A549 (cell line): ENCODE data around the gene BATF.

Source experiments
- CEBPB ChIP-seq, 2 experiments: fragments of >200 bp in 1 of 2; sonication (Bioruptor Twin) in 1 of 2; formaldehyde crosslinking in 1 of 2; IDR thresholded peaks; 2 replicates each; pipeline ENCODE4 v1.6.1; 2012 to 2016
- CHD4 ChIP-seq: fragments of 200-600 bp; sonication (generic); IDR thresholded peaks from 2 replicates; pipeline ENCODE4 v1.6.1; 2016; ENCODE audit warnings: antibody characterized with exemption, mild to moderate bottlenecking, borderline replicate concordance
- HOXA7 ChIP-seq: fragments of 250-450 bp; sonication (Bioruptor Pico); IDR thresholded peaks from 2 replicates; pipeline ENCODE4 v1.5.0; 2020; ENCODE audit warnings: mild to moderate bottlenecking, moderate library complexity
- MYC ChIP-seq: IDR thresholded peaks from 2 replicates; pipeline ENCODE4 v1.6.1; 2012; ENCODE audit warnings: mild to moderate bottlenecking, inconsistent platforms, low read length, improper control_type of control experiment, borderline replicate concordance
- NFE2L2 ChIP-seq: fragments of 150-350 bp; conservative IDR thresholded peaks from 2 replicates; pipeline ENCODE4 v1.6.1; 2014; ENCODE audit warnings: low read length
- POLR2A ChIP-seq: IDR thresholded peaks from 2 replicates; pipeline ENCODE4 v1.6.1; 2012; ENCODE audit warnings: mild to moderate bottlenecking, low read length
- SMC3 ChIP-seq: fragments of >200 bp; sonication (Bioruptor Twin); formaldehyde crosslinking; IDR thresholded peaks from 3 replicates; pipeline ENCODE4 v1.6.1; 2018; ENCODE audit warnings: inconsistent platforms
- TF ChIP-seq, protein P1 (sequence below): fragments of >200 bp; sonication (Bioruptor Twin); formaldehyde crosslinking; IDR thresholded peaks from 3 replicates; pipeline ENCODE4 v1.5.1; 2016
- TF ChIP-seq, protein P2 (sequence below): IDR thresholded peaks from 2 replicates; pipeline ENCODE4 v1.6.1; 2012

DNA sequence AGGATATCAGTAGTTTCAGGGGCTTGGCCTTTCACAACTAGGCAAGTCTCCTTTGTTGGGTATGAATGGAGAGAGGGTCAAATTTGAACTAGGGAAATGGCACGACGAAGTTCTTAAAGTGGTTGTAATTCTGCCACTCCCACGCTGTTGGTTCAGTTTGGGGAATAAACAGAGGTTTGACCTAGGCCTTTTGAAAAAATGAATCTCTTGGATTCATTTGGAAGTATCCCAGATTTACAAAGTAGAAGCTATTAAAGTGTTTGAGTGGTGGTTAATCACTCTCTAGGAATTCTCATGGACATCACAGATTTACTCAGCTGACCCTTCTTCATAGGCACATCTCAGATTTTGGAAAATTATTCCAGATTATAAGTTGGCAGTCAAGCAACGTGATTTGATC, 14.8 kb downstream of the BATF start:
- TF ChIP-seq SMC3 (no peak), MYC (no peak), CHD4 (no peak), POLR2A (no peak), NFE2L2 (no peak), HOXA7 (CRISPR knock-in tag) (no peak), CEBPB (IDR thresholded peaks at IDR 0.05) (no peak)
- TF ChIP-seq, protein P1, sequence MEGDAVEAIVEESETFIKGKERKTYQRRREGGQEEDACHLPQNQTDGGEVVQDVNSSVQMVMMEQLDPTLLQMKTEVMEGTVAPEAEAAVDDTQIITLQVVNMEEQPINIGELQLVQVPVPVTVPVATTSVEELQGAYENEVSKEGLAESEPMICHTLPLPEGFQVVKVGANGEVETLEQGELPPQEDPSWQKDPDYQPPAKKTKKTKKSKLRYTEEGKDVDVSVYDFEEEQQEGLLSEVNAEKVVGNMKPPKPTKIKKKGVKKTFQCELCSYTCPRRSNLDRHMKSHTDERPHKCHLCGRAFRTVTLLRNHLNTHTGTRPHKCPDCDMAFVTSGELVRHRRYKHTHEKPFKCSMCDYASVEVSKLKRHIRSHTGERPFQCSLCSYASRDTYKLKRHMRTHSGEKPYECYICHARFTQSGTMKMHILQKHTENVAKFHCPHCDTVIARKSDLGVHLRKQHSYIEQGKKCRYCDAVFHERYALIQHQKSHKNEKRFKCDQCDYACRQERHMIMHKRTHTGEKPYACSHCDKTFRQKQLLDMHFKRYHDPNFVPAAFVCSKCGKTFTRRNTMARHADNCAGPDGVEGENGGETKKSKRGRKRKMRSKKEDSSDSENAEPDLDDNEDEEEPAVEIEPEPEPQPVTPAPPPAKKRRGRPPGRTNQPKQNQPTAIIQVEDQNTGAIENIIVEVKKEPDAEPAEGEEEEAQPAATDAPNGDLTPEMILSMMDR = no peak
- TF ChIP-seq, protein P2, sequence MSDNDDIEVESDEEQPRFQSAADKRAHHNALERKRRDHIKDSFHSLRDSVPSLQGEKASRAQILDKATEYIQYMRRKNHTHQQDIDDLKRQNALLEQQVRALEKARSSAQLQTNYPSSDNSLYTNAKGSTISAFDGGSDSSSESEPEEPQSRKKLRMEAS = no peak
